GM21528 (cell line): ENCODE results near the gene PSMC4.
"Not testable (repeated sequence)": the region's sequence is repeated elsewhere in the genome, so short reads cannot be mapped to it uniquely, and the experiment has no call there.

Experiments used
- ATAC-seq: cut with Tn5 transposase; IDR thresholded peaks from one replicate; pipeline ENCODE4 v1.9.1; 2021; ENCODE audit warnings: mild to moderate bottlenecking, moderate library complexity; ENCODE audit not compliant: unreplicated experiment, low FRiP score

PSMC4 gene

GRCh38 chr19:39942366-39942730 is 28.6 kb upstream of the PSMC4 start:
- ATAC-seq: no peak

DNA sequence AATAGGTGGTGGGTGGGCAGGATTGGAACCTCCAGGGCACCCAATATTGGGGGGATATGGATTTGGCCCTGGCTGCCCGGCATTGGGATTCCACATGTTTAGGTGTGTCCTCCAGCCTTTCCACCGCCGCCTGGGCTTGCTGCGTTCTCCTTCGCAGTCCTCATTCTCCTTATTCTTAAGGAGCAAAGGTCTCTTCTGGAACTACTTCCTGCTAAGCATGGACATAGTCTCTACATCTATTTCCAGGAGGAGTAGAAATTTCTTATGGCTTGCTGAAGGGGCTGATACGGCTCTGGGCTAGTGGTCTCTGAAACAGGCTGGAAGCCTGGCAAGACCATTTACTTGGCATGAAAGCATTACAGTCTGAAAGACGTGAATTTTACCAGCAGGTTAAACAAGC is 27.4 kb upstream of the PSMC4 start:
- no peak for ATAC-seq

DNA sequence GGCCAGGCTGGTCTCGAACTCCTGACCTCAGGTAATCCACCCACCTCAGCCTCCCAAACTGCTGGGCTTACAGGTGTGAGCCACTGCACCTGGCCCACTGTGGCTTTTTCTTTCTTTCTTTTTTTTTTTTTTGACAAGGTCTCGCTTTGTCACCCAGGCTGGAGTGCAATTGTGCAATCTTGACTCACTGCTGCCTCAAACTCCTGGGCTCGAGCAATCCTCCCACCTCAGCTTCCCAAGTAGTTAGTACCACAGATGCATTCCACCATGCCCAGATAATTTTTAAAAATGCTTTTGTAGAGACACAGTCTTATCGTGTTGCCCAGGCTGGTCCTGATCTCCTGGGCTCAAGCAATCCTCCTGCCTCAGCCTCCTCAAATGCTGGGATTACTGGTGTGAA is 24.4 kb upstream of the PSMC4 start:
- no peak for ATAC-seq

DNA sequence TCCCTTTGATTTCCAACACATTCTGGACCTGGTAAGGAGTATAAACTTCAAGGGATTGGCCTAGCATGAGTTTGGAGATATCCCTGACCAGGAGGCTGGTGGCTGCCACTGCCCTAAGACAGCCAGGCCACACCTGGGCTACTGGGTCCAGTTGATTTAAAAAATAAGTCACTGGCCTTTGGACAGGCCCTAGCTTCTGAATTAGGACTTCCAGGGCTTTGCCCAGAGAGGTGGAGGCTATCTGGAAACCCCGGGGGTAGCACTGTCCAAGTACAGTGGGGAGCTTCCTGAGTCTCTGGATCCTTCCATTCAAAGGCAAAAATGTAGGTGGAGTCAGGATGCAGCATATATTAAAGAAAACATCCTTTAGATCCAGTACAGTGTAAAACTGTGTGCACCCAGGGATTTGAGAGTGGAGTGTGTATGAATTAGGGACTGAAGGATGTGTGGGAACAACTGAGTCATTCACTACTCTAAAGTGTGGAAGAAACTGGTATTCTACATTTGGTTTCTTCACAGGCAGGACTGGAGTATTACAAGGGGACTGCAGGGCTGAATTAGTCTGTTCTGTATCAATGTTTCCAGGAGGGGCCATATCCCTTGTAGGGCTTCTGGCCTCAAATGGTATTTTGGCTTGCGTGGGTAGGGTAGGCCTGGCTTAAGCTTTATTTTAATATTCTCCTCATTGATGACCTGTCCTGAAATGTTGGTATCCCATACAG is 21.8 kb upstream of the PSMC4 start:
- no peak for ATAC-seq

DNA sequence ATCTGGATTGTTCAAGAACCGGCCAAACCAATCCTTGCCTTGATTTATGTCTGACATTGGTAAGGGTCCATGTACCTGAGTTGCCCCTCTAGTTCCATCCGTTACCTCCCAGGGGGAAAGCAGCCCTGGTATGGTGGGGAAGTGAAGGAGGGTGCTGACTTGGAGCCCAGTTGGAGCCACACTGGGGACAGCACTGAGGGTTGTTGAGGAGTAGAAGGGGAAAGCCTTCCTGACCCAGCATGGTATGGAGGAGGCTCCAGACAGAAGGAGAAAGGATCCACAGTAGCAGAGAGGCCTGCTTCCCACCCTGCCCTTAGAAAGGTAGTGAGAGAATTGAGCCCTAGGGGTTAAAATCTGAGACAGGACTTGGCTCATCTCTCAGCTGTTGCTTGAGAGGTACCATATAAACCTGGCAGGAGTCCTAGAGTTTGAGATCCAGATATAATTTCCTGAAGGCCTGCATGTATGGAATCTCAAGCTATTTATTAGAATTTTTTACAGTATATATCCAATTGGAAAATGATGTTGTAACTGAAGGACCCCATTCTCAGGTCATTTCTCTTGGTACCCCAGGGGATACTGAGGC is 19.8 kb upstream of the PSMC4 start:
- no peak for ATAC-seq

- ATAC-seq: no peak
These were observed 19.3 kb upstream of the PSMC4 start for GRCh38 chr19:39951686-39952085.

- ATAC-seq: no peak
These were observed 17.1 kb upstream of the PSMC4 start for GRCh38 chr19:39953915-39954314.

DNA sequence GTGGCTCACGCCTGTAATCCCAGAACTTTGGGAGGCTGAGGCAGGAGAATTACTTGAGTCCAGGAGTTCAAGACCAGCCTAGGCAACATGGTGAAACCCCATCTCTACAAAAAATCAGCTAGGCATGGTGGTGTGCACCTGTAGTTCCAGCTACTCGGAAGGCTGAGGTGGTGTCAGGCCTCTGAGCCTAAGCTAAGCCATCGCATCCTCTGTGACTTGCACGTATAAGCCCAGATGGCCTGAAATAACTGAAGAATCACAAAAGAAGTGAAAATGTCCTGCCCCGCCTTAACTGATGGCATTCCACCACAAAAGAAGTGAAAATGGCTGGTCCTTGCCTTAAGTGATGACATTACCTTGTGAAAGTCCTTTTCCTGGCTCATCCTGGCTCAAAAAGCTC is 13.1 kb upstream of the PSMC4 start:
- ATAC-seq: not testable (repeated sequence)

- not testable (repeated sequence) for ATAC-seq
These were observed 12.0 kb upstream of the PSMC4 start for GRCh38 chr19:39958942-39959341.

DNA sequence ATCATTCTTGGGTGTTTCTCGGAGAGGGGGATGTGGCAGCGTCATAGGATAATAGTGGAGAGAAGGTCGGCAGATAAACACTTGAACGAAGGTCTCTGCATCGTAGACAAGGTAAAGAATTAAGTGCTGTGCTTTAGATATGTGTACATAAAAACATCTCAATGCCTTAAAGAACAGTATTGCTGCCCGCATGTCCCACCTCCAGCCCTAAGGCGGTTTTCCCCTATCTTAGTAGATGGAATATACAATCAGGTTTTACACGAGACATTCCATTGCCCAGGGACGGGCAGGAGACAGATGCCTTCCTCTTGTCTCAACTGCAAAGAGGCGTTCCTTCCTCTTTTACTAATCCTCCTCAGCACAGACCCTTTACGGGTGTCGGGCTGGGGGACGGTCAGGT is 11.6 kb upstream of the PSMC4 start:
- not testable (repeated sequence) for ATAC-seq

GRCh38 chr19:39963898-39964297 is 7.1 kb upstream of the PSMC4 start:
- no peak for ATAC-seq

GRCh38 chr19:39966617-39967016 is 4.3 kb upstream of the PSMC4 start:
- no peak for ATAC-seq

DNA sequence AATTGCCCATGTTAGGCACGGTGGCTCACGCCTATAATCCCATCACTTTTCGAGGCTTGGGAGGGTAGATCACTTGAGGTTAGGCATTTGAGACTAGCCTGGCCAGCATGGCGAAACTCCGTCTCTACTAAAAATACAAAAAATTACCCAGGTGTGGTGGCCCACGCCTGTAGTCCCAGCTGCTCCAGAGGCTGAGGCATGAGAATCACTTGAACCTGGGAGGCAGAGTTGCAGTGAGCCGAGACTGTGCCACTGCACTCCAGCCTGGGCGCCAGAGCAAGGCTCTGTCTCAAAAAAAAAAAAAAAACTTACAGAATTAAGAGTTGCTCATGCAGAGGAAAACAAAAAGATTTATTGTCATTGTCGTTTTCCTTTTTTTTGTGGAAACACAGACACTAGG is 3.4 kb upstream of the PSMC4 start:
- no peak for ATAC-seq

GRCh38 chr19:39968789-39969188 is 2.2 kb upstream of the PSMC4 start:
- ATAC-seq: no peak

- ATAC-seq: no peak
These were observed 1.7 kb upstream of the PSMC4 start for GRCh38 chr19:39969266-39969665.

GRCh38 chr19:39969681-39970424 is 1.1 kb upstream of the PSMC4 start:
- ATAC-seq: no peak

- ATAC-seq: no peak
These were observed 615 bp upstream of the PSMC4 start for GRCh38 chr19:39970425-39970674.

DNA sequence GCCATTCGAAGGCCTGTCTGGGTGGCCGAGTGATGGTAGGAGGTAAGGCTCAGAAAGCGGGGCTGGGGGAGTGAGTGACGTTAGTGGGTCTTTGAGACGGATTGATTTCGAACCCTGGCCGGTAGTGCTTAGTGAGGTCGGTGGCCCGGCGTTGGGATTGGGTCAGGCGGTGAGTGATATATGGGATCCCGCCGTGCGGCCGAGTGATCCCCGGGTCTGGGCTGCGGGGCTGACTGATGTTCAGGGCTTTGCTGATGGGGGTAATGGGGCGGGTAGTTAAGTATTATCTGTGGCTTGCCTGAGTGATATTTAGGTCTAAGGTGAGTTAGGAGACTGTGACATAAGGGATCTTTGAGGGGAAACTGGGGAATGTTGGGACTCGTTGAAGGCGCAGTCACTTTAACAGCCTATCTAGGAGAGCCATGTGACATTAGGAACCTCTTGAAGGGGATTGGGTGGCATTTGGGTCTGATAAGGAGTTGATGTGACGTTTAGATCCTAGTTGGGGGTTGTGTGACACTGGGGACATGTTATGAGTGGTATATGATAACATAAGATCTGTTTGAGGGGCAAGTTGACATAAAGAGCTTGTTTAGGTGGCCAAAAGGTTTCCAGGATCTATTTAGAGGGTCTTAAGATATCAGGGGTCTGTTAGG is 543 bp downstream of the PSMC4 start:
- ATAC-seq: peak; percentile 1

DNA sequence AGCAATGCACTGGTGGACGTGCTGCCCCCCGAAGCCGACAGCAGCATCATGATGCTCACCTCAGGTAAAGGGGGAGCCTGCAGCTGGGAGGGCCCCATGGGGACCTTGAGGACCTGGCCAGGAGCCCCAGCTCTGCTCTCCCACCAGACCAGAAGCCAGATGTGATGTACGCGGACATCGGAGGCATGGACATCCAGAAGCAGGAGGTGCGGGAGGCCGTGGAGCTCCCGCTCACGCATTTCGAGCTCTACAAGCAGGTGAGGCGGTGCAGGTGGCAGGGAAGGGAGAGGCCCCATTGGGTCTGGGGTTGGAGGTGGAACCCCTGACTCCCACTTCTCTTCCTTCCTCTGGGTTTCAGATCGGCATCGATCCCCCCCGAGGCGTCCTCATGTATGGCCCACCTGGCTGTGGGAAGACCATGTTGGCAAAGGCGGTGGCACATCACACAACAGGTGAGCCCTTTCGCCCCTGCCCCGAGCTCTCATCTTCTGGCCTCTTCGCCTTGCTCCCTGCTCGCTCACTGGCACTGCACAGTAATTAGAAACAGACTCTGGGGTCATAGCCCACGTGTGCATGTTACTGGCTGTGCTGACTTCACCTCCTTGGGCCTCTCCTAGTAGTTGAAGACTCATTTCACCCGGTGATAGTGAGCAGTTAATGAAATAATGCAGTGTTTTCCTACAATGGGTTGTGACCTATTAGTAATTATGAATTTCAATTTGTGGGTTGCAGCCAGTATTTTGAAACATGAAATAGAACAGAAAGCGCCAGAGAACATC is 3.6 kb downstream of the PSMC4 start:
- no peak for ATAC-seq

GRCh38 chr19:39982883-39983282 is 11.9 kb downstream of the PSMC4 start:
- no peak for ATAC-seq
